Measurements from ENCODE around the gene AKAP13.
A peak's percentile ranks its signal among the peaks of the same experiment; 100 is the strongest.

The AKAP13 gene

DNA sequence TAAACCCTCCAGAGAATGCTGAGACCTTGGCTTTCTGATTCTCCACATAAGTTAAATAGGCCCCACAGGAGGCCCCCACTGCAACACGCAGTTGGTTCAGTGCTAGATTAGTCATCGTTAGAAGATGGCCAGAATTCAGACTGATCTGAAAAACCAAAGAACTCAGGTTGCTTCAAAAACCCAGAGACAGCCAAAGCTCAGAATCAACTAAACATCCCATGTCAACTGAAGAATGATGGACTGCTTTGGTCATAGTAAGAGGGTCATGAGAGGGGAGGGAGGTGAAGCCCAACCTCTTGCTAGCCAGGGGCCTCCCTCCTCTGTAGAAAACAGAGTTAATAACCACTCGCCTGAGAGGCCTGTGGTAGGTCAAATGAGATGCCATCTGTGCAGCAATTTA lies 93.1 kb downstream of the AKAP13 start (continued):
- TF ChIP-seq PATZ1 (tag by site-specific recombination; IDR thresholded peaks at IDR 0.05) (no peak), REST (tag by site-specific recombination; IDR thresholded peaks at IDR 0.05) (no peak), ZNF214 (tag by site-specific recombination; IDR thresholded peaks at IDR 0.05; ENCODE audit: borderline replicate concordance) (no peak), ZNF561 (tag by site-specific recombination; IDR thresholded peaks at IDR 0.05; ENCODE audit: borderline replicate concordance) (no peak), ZBTB10 (tag by site-specific recombination; IDR thresholded peaks at IDR 0.05) (no peak), KLF7 (tag by site-specific recombination; IDR thresholded peaks at IDR 0.05; ENCODE audit: borderline replicate concordance) (no peak), KLF10 (tag by site-specific recombination; IDR thresholded peaks at IDR 0.05) (no peak), HOXC10 (CRISPR knock-in tag; IDR thresholded peaks at IDR 0.05) (no peak), ZNF623 (tag by site-specific recombination; IDR thresholded peaks at IDR 0.05) (no peak), ZNF660 (tag by site-specific recombination; IDR thresholded peaks at IDR 0.05) (peak; percentile 94), ZNF398 (tag by site-specific recombination; IDR thresholded peaks at IDR 0.05) (no peak), AEBP2 (tag by site-specific recombination; IDR thresholded peaks at IDR 0.05; ENCODE audit: borderline replicate concordance) (no peak), ZIC2 (tag by site-specific recombination; IDR thresholded peaks at IDR 0.05) (0 out of 2 replicates have a peak, but pooled peaks have one; percentile 6), ZNF335 (tag by site-specific recombination; conservative IDR thresholded peaks at IDR 0.05) (peak; percentile 55), BCL11A (tag by site-specific recombination; IDR thresholded peaks at IDR 0.05; ENCODE audit: low read depth) (no peak), ZNF311 (tag by site-specific recombination; IDR thresholded peaks at IDR 0.05; ENCODE audit: borderline replicate concordance) (no peak)

All from HEK293 (cell line).